HG03175 (cell line): ENCODE measurements around the gene HOXB2.
"Not testable (repeated sequence)": the region's sequence is repeated elsewhere in the genome, so short reads cannot be mapped to it uniquely, and the experiment has no call there.

Source experiments
- ATAC-seq: cut with Tn5 transposase; IDR thresholded peaks from one replicate; pipeline ENCODE4 v1.9.1; 2021; ENCODE audit warnings: mild to moderate bottlenecking, moderate library complexity; ENCODE audit not compliant: unreplicated experiment

The HOXB2 gene

DNA sequence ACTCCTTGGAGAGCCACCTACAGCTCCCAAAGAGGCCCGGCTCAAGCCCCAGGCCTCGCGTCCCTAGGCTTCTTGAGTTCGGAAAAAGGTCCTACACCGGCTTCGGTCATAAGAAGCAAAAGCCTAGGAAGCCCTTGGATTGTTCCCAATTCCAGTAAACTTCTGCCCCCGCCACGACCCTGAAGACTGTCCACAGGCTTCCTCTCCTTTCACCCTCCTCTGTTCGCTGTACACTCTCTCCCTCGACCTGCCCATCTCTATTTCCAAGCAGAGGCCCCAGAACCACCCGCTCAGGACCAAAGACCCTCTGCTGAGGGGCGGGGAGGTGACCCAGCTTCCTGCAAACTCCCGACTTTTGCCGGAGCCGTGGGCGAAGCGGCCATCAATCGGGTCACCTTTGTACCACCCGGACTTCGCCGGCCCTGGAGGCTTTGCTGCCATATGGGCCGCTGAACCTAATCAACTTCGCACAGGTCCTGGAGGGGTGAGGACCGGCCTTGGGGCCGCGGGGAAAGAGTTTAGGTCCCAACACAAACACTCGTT, 2.7 kb downstream of the HOXB2 start:
- ATAC-seq, result no peak

DNA sequence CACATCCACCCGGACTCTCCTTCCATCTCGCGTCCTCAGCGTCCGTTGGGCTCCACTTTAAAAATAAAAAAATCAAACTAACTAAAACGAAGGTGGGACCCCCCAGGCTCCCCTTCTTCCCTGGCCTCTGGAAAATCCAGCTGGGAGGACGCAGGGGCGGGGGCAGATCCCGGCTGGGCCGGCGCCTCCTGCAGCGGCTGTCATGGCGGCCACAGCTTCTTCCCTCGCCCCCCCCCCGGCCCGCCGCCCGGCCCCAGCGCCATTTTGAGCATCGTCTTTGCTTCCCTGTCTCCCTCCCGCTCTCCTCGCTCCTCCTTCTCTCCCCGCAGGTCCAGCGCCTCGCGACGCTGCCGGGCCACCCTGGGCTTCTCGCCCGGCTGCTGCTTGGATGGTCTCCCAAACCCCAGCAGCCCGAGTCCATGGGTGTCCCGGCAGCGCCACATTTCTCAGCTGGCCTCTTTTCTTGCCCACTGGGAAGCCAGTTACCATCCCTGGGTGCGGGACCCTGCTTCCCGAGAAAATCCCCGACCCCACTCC, 3.3 kb downstream of the HOXB2 start:
- ATAC-seq, result no peak

DNA sequence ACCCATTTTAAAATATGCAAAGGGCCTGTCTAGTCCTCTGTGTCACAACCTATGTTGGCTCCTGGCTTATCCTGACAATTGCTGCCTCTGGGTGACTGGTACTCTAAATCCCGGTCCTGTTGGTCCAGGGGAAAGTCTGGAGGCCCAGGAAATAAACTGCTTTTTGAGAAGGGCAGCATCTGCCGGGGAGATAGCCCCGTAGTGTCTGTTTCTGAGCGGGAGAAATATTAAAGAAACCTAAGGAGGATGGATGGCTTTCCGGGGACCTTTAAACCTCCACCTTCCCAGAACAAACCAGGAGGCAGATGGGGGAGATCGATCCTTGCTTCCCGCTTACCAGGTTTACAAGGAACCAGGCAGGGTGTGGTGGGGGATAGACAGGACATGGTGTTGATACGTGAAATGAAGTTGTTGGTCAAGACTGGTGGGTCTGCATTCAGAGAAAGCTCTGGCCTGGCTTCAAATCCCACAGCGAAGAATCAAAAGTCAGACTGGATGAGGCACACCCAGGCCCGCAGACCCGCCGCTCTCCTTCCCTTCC, 3.8 kb downstream of the HOXB2 start:
- ATAC-seq, result no peak

DNA sequence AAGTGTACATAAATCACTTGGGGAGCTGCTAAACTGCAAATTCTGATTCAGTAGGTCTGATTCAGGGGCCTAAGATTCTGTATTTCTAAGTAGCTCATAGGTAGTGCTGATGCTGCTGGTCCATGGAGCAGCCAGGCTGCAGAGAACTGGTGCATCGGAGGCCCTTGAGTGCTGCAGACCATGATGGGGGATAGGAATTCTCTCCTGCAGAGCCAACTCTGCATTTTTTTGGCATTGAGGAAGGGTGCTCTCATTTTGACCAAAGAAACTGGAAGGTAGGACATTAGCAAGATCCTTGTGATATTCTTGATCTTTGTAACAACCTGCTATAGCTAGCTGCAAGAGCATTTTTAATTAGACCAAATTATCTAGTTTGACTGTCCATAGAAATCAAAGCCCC, 4.7 kb downstream of the HOXB2 start:
- no peak for ATAC-seq

DNA sequence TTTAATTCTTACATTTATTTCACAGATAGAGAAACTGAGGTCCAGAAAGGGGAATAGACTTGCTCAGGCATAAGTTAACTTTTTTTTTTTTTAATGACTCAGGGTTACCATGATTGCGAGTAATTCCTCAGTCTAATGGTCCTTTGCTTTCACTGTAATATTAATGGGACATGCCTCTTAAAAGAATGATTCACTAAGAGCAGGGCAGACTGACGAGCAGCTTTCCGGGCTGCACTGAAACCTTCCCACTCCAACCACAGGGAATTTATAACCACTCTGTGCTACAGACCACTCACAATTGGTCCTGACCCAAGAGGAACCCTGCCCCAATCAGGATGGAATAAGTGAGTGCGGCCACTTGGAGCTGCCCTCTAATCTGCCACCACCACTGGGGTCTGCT, 5.7 kb downstream of the HOXB2 start:
- no peak for ATAC-seq

DNA sequence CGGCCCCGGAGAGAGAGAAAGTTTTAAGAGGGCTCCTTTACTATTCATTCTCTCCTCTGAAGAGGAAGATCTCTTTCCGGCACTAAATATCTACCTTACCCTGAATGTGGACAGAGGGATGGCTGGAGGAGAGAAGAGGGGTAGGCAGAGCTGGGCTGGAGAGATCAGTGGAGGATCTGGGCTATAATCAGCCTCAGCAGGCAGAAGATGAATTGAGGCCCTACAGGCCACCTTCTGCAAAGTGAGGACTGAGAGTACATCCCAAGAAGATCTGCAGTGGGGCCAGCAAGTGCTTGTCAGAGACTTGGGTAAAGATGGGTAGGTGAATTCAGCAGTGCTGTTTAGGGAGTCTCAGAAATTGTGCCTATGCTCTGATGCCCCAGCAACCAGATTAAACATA, 7.6 kb downstream of the HOXB2 start:
- no peak for ATAC-seq

DNA sequence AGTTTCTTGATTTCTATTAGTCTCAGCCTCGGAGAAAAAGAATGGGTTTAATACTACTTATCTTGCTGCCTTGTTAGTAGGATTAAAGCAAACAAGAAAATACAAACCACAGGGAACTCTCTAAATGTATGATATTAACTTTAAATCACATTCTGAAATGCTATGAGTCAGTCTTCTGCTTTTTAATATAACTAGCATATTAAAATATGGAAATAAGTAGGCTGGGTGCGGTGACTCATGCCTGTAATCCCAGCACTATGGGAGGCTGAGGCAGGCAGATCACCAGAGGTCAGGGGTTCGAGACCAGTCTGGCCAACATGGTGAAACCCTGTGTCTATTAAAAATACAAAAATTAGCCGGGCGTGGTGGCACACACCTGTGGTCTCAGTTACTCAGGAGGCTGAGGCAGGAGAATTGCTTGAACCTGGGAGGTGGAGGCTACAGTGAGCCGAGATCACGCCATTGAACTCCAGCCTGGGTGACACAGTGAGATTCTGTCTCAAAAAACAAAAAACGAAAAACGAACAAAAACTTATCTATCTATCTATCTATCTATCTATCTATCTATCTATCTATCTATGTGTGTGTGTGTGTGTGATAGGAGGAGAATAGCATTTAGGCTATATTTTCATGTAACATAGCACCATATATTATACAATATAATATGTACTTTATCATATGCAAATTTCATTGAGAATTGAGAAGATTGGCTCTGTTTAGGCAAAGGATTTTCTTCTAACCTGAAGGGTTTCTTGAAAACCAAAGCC, 8.9 kb downstream of the HOXB2 start:
- not testable (repeated sequence) for ATAC-seq

DNA sequence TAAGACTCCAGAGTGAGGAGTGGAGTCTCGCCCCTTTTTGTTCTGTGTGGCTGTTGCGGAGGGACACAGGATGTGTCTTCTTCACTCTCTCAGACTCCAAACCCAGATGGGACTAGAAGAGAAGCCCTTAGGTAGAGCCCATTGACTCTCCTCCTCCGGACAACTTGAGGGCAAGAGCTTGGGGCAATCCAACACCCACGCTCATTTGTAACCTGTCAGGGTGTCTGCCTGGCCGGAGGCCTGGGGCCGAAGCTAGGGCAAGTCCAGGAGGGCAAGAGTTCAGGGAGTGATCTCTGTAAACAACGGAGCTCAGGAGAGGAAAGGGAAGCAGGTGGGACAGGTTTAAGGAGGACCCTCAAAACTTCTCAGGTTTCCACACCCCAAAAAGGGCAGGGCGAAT, 12.6 kb downstream of the HOXB2 start:
- no peak for ATAC-seq

DNA sequence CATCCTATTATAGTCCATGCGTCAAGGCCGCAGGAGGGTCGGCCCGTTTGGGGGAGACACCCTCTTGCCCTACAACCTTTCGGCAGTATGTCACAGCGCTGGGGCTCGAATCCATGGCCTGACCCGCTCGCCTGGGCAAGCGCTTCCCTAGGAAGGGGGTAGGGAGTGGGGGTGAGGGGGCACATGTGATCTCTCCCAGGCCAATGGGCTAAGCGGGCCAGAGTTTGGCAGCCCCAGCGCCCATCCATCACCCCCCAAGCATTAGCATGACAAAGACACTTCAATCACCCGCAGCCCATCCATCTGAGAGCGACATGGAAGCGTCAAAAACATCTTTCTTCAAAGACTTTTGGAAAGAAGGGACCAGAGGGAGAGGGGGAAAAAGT, 14.0 kb downstream of the HOXB2 start, which contains the start of gene HOXB1:
Gene HOXB1 (minus strand): TSS at position 125 of the 386 bp plus-strand sequence. CDS start 107 bp downstream, at position 18.
- no peak for ATAC-seq

DNA sequence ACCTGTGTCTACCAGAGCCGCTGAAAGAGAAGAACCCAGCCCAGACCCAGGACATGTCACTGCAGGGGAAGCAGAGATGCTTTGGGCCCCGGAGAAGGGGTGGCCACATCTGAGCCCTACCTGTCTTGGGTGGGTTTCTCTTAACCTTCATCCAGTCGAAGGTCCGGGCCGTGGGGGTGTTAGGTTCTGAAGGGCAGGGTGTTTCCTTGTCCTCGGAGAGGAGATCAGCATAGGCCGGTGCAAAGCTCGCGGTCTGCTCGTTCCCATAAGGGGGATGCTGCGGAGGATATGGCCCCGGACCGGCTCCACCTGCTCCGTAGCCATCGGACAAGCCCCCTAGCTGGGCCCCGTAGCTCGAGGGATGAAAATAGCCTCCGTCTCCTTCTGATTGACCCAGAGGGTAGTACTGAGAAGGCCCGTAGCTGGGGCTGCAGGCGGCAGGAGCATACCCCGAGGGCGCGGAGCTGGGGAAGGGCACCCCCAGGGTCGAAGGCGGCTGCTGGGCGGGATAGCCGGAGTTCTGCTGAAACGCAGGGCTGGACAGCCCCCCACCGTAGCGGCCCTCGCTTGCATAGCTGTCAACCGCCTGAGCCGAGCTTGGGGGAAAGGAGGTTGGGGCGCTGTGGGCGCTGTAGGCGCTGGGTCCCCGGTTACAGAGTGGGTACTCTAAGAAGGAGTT, 14.6 kb downstream of the HOXB2 start:
- no peak for ATAC-seq

DNA sequence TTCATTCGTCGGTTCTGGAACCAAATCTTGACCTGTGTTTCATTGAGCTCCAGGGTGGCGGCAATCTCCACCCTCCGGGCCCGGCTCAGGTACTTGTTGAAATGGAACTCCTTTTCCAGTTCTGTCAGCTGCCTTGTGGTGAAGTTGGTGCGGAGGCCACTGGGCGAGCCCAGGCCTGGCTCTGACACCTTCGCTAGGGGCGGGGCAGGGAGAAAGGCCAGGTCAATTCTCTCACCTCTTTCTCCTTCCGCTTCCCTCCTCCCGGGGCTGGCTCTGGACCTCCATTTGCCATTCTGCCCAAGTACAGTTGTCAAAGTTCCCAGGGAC, 15.3 kb downstream of the HOXB2 start:
- no peak for ATAC-seq

DNA sequence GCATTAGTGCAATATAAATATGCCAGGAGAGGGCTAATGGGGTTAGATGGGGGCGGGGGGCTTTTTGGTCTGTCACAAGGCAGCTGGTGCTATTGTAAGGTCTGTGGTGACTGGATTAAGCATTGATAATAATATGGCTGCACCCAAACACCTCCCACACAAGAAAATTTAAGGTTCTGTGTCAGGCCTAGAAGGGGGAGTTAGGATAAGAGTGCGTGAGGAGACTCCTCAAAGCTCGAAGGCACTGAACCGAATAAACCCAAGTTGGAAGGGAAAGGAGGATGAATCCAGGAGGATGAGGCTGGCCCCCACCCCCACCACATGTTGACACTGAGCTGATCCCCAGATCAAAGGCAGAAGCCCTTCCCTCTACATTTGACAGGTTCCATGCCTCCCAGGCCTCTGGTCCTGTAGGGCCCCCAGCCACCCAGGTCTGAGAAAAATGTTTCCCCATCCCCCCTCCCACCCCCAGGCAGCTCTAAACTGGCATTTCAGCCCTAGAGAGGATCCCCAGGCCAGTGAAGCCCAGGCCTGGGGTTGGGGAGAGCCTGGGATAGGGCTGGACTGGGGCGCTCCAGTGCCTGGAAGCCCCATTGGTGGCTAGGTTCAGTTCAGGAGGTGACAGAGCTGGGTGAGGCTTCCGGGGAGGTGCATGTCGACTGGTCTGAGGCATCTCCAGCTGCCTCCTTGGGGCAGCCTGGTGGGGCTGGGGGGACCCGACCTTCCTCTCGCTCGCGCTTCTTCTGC, 15.8 kb downstream of the HOXB2 start:
- no peak for ATAC-seq

DNA sequence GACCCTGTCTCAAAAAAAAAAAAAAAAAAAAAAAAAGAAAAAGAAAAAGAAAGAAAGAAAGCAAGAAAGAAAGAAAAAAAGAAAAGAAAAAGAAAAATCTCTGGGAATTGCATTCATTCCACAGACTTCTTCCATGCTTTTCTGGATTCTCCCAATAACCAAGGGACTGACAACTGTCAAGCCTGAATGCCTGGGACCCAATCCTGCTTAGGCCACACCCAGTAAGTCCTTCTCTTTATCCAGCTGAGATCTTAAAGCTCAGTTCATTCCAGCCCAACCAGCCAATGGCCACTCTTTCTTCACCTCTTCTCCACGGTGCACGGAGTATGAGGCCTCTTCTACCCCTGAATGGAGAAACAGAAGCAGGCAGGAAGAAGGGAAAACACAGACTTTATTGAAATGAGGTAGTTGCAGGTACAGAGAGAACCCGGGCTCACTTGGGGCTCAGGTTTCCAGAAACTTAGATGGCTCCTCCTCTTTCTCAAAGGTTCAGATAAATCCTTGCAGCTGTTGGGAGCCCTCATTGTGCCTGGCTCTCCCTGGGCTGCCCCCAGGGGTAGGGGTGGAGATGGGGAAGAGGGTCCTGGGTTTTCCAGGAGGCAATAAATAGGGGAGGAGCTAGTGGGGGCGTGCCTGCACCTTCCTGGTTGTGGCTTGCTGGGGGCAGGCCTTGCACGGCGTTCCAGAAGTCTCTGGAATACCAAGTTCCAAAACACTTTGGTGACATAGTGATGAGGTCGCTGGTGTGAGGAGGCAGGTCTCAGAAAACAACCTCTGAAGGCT, 16.6 kb downstream of the HOXB2 start:
- ATAC-seq, result no peak

DNA sequence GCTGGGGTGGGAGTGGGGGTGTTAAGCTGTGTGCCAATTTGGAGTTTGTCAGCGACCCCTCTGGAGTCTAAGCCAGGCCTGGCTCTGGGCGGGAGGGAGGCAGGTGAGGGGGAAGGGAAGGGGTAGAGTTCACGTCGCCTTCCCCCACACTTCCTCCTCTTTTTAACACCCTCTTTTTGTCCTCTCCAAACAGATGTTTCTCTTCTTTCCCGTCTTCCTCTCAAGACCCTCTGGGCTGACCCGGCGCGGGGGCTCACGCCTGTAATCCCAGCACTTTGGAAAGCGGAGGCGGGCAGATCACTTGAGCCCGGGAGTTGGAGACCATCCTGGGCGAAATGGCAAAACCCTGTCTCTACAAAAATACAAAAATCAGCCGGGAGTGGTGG, 17.4 kb downstream of the HOXB2 start:
- ATAC-seq, result no peak

DNA sequence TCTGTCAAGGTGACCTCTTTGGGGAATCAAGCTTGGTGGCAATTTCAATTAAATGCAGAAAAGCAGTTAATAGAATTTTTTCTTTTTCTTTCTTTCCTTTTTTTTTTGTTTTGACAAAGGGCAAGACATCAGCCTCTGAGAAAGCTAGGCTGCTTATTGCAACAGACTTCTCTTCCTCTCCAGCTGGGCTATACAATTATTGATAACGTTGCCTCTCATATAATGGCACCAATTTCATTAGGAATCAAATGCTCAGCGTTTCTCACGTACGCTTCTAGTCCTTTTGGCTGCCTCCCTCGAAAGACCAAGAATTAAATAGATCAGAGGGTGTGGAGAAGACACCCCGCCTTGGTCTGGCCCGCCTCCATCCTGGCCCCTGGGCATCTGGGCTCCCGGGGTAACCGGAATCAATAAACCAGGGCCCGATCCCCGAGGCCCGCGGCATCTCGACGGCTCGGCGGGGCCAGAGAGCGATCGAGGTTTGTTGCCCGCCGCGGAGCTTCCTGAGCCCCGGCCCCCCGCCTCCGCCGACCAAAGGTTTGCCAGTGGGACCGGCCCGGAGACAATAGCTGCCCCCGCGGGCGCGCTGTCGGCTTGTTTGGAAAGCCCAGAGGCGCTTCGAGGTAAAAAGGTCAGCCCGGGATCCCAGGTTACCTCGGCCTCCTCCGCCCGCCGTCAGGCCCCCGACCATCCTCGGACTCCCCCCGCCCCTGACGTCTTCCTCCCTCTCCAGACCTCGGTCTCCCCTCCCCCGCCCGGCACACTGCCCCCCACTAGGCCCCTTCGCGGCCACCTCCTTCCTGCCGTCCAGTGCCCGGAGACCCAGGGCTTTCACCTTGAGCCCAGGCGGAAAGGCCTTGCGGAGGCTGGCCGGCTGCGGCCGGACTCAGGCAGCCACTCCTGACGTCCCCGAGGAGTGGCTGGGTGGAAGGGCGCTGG, 18.0 kb downstream of the HOXB2 start:
- ATAC-seq, result no peak

DNA sequence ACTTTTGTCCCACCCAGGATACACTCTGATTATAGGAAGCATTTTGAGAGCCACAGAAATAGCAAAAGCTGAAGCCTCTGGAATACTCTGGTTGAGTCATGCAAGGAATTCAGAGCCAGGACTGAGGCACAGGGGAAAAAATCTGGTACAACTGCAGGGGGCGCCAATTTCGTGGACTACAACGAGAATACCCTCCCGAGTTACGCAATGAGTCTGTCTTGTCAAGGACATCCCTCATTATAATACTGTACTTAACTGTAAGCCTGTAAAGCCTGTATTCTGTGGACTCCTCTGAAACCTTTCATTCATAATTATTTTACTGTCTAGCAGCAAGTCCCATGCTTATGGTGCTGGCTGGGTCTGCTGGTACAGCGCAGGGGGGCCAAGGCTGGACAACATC, 21.9 kb downstream of the HOXB2 start:
- ATAC-seq, result no peak

DNA sequence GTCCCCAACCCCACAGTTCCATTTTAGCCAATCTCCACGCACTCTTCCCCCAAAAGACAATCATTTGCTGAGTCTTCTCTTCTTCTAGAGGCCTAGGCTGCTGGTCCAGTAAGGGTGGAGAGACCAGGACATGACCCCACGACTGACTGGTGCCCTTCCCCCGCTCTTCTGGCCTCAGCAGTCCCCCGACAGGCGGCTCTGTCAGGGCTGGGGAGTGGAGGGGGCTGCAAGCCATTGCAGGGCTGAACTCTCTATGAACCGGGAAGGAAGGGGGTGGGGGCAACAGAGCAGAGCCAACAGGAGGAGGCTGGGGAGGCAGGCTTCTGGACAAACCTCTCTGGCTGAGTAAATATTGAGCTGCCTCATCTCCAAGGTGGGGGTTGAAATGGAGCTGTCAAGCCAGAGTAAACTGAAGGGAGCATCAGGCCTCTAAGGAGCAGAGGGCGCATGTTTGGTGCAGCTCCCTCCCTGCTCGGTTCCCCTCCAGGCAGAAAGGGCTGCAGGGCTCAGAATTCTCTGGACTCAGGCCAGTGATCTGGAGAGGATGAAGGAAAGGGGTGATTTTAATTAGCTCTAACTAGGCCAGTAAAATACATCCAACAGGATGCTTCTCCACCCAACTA, 22.8 kb downstream of the HOXB2 start:
- ATAC-seq, result no peak

DNA sequence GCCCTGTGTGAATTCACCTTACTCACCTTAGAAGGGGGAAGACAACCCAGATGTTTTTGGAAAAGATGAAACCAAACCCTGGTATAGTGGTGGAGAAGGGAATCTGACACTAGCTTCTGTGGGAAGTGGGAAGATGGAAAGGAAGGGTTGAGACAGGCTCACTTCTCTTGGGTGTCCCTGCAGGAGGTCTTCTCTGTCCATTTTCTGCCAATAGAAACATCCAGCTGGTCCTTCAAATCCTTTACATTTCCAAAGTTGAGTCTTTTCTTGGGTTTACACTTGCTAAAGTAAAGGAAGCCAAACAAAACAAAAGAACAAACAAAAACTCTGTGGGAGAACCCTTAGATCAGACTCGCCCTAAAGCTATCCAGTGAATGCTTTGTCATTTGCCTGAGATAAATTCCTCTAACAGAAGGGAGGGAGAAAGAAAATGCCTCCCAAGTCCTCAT, 24.3 kb downstream of the HOXB2 start:
- ATAC-seq, result no peak

DNA sequence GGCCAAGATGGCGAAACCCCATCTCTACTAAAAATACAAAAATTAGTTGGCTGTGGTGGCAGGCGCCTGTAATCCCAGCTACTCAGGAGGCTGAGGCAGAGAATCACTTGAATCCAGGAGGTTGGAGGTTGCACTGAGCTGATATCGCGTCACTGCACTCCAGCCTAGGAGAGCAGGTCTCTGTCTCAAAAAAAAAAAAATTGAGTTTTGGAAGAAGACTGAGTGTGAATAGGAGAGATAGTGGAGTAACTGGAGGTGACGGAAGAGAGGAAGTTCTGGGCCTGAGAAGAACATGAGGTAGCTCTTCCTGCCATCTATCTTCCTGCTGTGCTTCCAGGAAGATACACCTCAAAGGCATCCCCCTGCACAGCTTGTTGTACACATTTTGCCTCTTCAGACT, 25.5 kb downstream of the HOXB2 start:
- ATAC-seq, result no peak
